SK-N-SH treated with all-trans-retinoic acid at 6 μM for 48 hours (cell line): ENCODE data around the gene PWWP2A.

Experiments used
- ARNTL ChIP-seq: fragments of 450-650 bp; formaldehyde crosslinking; IDR thresholded peaks from 2 replicates; pipeline ENCODE4 v1.5.0; 2020; ENCODE audit warnings: low read depth, mild to moderate bottlenecking, moderate library complexity, borderline replicate concordance
- BACH2 ChIP-seq: fragments of 250-450 bp; sonication (Bioruptor Pico); IDR thresholded peaks from 2 replicates; pipeline ENCODE4 v1.9.0; 2021; ENCODE audit warnings: mild to moderate bottlenecking, borderline replicate concordance
- ISL1 ChIP-seq: fragments of 250-450 bp; sonication (Bioruptor Pico); IDR thresholded peaks from 2 replicates; pipeline ENCODE4 v2.1.2; 2022; ENCODE audit warnings: mild to moderate bottlenecking, moderate library complexity
- RARB ChIP-seq: fragments of 250-450 bp; sonication (Bioruptor Pico); IDR thresholded peaks from 2 replicates; pipeline ENCODE4 v1.8.0; 2021; ENCODE audit warnings: mild to moderate bottlenecking, moderate library complexity
- SNAI2 ChIP-seq: fragments of 250-450 bp; sonication (Bioruptor Pico); IDR thresholded peaks from 2 replicates; pipeline ENCODE4 v1.5.0; 2020; ENCODE audit warnings: mild to moderate bottlenecking, moderate library complexity
- TCF4 ChIP-seq: fragments of 250-450 bp; sonication (Bioruptor Pico); IDR thresholded peaks from 2 replicates; pipeline ENCODE4 v1.8.0; 2021; ENCODE audit warnings: mild to moderate bottlenecking, moderate library complexity, borderline replicate concordance
- ZFP30 ChIP-seq: fragments of 450-650 bp; formaldehyde crosslinking; IDR thresholded peaks from 2 replicates; pipeline ENCODE4 v1.5.0; 2022; ENCODE audit warnings: mild to moderate bottlenecking, moderate library complexity
- ZNF70 ChIP-seq: fragments of 450-650 bp; formaldehyde crosslinking; IDR thresholded peaks from 2 replicates; pipeline ENCODE4 v1.5.0; 2020; ENCODE audit warnings: mild to moderate bottlenecking, moderate library complexity
- TF ChIP-seq, protein P1 (sequence below): fragments of 250-450 bp; sonication (Bioruptor Pico); IDR thresholded peaks from 2 replicates; pipeline ENCODE4 v1.8.0; 2020; ENCODE audit warnings: mild to moderate bottlenecking, moderate library complexity, borderline replicate concordance
- TF ChIP-seq, protein P2 (sequence below): fragments of 250-450 bp; sonication (Bioruptor Pico); IDR thresholded peaks from 2 replicates; pipeline ENCODE4 v1.5.1; 2021; ENCODE audit warnings: mild to moderate bottlenecking, moderate library complexity
- TF ChIP-seq, protein P3 (sequence below): fragments of 250-450 bp; sonication (Bioruptor Pico); IDR thresholded peaks from 2 replicates; pipeline ENCODE4 v1.5.0; 2020; ENCODE audit warnings: mild to moderate bottlenecking, moderate library complexity
- TF ChIP-seq, protein P4 (sequence below): fragments of 250-450 bp; sonication (Bioruptor Pico); IDR thresholded peaks from 2 replicates; pipeline ENCODE4 v1.5.1; 2020; ENCODE audit warnings: low read depth, mild to moderate bottlenecking, moderate library complexity

DNA sequence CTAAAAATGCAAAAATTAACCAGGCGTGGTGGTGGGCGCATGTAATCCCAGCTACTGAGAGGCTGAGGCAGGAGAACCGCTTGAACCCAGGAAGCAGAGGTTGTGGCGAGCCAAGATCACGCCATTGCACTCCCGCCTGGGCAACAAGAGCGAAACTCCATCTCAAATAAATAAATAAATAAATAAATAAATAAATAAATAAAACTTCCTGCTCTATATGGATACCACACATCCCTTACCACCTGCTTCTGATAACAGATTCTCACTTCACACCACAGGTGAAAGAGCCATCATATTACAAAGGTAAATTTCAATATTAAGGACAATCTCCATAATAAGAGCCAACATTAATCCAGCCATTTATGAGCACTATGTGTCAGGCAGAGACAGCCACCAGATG lies 9.4 kb upstream of the PWWP2A start:
- TF ChIP-seq, protein P1, sequence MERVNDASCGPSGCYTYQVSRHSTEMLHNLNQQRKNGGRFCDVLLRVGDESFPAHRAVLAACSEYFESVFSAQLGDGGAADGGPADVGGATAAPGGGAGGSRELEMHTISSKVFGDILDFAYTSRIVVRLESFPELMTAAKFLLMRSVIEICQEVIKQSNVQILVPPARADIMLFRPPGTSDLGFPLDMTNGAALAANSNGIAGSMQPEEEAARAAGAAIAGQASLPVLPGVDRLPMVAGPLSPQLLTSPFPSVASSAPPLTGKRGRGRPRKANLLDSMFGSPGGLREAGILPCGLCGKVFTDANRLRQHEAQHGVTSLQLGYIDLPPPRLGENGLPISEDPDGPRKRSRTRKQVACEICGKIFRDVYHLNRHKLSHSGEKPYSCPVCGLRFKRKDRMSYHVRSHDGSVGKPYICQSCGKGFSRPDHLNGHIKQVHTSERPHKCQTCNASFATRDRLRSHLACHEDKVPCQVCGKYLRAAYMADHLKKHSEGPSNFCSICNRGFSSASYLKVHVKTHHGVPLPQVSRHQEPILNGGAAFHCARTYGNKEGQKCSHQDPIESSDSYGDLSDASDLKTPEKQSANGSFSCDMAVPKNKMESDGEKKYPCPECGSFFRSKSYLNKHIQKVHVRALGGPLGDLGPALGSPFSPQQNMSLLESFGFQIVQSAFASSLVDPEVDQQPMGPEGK (CRISPR knock-in tag), result no peak
- TF ChIP-seq RARB (CRISPR knock-in tag) (no peak), ISL1 (CRISPR knock-in tag) (no peak), SNAI2 (CRISPR knock-in tag) (no peak), ARNTL (CRISPR knock-in tag) (no peak), ZFP30 (CRISPR knock-in tag) (no peak), TCF4 (CRISPR knock-in tag) (no peak), BACH2 (CRISPR knock-in tag) (no peak), ZNF70 (CRISPR knock-in tag) (no peak)
- TF ChIP-seq, protein P2, sequence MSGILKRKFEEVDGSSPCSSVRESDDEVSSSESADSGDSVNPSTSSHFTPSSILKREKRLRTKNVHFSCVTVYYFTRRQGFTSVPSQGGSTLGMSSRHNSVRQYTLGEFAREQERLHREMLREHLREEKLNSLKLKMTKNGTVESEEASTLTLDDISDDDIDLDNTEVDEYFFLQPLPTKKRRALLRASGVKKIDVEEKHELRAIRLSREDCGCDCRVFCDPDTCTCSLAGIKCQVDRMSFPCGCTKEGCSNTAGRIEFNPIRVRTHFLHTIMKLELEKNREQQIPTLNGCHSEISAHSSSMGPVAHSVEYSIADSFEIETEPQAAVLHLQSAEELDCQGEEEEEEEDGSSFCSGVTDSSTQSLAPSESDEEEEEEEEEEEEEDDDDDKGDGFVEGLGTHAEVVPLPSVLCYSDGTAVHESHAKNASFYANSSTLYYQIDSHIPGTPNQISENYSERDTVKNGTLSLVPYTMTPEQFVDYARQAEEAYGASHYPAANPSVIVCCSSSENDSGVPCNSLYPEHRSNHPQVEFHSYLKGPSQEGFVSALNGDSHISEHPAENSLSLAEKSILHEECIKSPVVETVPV, result no peak
- TF ChIP-seq, protein P3, sequence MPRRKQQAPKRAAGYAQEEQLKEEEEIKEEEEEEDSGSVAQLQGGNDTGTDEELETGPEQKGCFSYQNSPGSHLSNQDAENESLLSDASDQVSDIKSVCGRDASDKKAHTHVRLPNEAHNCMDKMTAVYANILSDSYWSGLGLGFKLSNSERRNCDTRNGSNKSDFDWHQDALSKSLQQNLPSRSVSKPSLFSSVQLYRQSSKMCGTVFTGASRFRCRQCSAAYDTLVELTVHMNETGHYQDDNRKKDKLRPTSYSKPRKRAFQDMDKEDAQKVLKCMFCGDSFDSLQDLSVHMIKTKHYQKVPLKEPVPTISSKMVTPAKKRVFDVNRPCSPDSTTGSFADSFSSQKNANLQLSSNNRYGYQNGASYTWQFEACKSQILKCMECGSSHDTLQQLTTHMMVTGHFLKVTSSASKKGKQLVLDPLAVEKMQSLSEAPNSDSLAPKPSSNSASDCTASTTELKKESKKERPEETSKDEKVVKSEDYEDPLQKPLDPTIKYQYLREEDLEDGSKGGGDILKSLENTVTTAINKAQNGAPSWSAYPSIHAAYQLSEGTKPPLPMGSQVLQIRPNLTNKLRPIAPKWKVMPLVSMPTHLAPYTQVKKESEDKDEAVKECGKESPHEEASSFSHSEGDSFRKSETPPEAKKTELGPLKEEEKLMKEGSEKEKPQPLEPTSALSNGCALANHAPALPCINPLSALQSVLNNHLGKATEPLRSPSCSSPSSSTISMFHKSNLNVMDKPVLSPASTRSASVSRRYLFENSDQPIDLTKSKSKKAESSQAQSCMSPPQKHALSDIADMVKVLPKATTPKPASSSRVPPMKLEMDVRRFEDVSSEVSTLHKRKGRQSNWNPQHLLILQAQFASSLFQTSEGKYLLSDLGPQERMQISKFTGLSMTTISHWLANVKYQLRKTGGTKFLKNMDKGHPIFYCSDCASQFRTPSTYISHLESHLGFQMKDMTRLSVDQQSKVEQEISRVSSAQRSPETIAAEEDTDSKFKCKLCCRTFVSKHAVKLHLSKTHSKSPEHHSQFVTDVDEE (CRISPR knock-in tag), result no peak
- TF ChIP-seq, protein P4, sequence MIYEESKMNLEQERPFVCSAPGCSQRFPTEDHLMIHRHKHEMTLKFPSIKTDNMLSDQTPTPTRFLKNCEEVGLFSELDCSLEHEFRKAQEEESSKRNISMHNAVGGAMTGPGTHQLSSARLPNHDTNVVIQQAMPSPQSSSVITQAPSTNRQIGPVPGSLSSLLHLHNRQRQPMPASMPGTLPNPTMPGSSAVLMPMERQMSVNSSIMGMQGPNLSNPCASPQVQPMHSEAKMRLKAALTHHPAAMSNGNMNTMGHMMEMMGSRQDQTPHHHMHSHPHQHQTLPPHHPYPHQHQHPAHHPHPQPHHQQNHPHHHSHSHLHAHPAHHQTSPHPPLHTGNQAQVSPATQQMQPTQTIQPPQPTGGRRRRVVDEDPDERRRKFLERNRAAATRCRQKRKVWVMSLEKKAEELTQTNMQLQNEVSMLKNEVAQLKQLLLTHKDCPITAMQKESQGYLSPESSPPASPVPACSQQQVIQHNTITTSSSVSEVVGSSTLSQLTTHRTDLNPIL (CRISPR knock-in tag), result no peak
